HG02610 (cell line): ENCODE results near the gene TENT5A.

Experiments
- ATAC-seq: cut with Tn5 transposase; IDR thresholded peaks from one replicate; pipeline ENCODE4 v1.9.1; 2021; ENCODE audit warnings: mild to moderate bottlenecking, moderate library complexity; ENCODE audit not compliant: unreplicated experiment

TENT5A gene

DNA sequence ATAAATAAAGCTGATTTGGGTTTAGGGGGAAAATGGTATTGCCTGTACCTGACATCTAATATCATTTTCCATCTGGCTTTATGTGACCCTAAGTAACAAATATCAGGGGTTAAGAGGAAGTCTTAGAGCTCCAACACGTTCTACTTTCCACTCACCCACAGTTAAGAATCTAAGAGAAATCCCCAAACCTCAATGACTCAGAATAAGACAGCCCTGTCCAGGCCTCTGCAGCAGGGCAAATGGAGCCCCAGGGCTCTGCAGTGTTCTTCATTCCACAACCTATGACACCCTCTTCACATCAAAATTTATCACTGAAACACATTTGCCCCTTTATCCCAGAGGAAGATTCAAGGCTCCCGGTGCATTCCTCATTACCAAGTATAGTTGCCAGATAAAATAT lies 20.3 kb upstream of the TENT5A start:
- ATAC-seq: peak; percentile 100

DNA sequence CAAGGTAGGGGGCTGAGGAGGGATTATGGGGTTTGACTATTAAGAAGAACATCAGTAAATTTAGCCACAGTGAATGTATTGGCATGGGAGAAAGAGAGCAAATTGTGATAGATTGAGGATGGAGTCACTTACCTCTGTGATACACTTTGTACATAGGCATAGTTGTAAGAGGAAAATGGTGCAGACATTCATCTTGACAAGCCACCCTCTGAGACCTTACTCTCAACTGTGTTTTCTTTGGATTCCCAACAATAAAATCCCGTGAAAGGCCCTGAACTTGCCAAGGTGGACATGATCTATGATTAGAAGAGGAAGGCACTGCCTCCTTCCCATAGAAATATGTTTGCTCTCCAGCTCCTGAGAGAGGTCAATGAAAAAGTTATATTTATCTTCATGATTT lies 18.6 kb upstream of the TENT5A start:
- ATAC-seq: no peak

DNA sequence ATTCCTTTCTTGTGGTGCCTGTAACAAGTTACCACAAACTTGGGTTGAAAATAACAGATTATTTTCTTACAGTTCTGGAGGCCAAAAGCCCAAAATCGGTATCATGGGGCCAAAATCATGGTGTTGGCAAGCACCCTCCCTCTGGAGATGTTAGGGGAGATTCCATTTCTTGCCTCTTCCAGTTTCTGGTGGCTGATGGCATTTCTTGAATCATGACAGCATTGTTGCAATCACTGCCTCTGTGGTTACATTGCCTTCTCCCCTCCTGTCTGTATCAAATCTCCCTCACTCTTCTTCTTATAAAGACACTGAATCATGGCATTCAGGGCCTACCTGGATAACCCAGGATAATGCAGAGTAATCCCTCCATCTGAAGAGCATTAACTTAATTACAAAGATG lies 17.9 kb upstream of the TENT5A start:
- no peak for ATAC-seq

DNA sequence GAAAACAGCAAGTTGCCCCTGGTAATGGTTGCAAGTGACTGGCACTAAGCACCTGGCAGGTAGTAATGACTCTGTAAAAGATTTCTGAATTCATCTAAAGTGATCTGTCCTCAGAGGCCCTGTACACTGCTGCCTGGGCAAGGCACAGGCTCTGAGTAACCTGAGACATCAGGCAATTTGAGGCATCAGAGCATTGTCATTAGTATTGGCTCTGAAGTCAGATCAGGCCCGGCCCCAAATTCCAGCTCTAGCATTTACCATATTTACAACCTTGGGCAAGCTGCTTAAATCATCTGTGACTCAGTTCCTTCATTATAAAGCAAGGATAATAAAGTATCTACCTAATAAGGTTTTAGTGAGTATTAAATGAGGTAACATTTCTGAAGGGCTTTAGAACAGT lies 17.3 kb upstream of the TENT5A start:
- no peak for ATAC-seq

DNA sequence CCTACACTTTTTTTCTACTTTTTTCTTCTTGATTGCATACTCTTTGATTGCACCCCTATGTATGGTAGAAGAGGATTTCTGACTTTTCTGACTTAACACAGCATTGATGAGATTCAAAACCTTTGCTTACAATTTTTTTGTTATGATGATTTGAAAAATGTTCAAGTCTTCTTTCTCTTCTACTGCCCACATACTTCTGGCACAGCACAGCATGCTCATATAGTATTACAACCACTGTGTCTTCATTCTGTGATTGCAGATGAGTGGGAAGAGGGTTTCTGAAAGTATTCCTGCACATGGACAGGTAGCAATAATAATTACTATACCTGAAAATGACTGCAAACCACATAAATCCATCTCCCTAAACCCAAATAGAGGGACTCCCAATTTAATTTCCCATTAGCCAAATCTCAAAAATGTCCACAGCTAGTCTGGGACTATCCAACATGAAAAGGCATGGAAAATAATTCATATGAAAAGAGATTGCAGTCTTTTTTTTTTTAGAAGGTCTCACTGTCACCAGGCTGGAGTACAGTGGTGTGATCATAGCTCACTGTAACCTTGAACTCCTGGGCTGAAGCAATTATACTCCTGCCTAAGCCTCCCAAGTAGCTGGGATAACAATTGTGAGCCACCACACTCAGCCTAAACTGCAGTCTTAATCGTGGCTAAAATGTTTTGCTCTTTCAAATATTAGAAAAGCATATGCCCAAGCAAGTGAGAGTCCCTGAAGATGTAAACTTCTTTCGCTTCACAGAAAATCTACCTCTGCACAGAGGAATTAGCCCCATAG lies 15.9 kb upstream of the TENT5A start:
- ATAC-seq: no peak

DNA sequence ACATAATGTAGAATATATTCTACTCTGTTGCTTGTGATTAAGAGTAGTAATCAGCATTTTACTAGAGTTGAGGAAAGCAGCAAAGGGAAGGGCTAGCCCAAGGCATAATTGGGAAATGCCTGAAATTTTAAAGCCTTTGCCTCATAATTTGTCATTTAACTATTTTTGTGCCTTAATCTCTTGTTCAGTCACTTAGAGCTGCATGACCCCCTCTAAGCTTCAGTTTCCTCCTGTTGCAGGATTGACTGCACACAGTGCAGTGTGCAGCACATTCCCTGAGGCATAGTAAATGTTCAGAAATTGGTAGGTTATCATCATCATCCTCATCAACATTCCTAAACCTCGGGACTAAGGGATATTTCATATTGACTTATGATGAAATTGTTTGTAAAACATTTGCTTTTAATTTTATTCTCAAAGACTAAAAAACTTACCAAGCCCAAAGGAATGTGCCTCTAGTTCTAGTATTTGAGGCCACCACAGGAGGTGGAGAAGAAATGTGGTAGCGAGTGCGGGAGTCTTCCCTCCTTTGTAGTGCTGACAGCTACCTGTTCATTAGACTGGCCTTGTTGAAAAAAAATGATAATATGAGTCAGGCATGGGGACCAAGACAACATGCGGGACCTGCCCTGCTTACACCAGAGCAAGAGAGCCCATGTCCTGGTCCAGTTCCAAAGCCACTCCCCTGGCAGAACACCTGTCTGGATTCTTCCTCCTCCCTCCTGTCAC lies 14.8 kb upstream of the TENT5A start:
- no peak for ATAC-seq

DNA sequence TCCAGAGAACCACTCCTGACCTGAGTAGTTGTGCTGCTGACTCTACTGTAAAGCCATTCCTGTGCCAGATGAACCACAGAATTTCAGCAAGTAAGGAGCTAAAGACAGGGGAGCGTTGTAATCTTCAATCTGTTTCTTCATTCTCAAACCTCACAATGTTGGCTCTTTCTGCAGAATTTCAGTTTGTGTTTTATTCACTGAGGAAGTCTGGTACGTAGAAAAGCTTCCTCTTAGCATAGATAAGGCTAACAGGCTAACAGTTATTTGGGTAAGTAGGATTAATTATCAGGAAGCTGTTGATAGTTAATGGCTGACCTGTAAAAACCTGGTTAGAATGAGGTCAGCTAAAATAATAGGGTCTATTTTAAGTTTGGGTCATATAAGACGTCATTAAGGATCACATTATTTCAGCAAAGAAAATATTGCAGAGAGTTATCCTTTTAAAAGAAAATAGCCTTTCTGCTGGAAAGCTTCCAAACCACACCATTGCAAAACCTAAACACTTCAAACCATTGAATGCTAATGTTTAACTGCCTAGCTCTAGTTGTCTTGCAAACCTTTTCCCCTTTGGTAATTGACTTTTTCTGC lies 14.1 kb upstream of the TENT5A start:
- no peak for ATAC-seq

DNA sequence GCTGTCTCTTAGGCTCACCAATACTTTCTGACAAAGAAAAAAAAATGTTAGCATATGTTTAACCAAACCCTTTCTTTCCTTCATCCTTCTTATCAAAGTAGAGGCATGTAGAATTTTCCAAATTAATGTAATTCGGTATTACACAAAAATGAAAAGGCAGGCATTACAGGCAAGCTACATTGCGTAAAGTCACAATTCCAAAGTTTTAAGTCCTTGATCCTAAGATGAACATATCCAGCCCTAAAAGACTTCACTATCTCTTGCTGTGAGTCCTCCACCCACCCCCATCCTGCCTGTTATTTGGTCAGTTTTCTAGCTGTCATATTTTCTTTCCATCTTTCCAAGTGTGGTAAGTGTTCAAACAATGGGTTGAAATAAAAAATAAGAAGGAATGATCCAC lies 12.1 kb upstream of the TENT5A start:
- no peak for ATAC-seq

DNA sequence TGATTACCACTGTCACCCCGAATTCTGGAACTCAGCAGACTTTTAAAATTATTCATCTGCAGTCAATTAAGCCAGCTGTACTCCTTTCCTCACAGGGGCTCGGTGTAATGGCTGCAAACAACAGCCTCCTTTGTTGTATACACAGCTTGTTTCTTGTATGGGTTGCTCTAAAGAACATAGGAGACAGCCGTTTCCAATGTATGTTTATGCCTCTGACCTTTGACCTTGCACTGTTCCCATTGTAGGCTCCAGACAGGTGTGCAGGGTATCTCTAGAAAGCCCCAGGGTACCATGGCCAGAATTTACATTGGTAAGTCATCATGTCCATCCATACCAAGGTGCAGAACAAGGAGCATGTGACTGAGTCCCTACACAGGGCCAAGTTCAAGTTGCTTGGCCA lies 11.5 kb upstream of the TENT5A start:
- no peak for ATAC-seq

DNA sequence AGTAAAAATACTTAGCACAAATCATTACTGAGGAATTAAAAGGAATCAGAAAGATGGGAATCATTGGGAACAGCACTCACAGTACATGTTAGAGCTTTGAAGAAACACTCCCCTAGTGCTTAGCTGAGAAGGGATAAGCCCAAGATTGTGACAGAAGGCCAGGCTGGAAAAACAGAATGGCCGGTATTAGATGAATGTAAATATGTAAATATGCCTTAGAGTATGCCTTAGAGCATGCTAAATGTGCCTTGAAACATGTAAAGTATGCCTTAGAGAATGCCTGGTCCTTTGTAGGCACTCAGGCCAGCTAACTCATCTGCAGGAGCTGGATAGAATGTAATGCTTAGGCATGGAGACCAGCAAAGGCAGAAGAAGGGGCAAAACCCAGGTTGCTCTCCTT lies 10.6 kb upstream of the TENT5A start:
- ATAC-seq: no peak

DNA sequence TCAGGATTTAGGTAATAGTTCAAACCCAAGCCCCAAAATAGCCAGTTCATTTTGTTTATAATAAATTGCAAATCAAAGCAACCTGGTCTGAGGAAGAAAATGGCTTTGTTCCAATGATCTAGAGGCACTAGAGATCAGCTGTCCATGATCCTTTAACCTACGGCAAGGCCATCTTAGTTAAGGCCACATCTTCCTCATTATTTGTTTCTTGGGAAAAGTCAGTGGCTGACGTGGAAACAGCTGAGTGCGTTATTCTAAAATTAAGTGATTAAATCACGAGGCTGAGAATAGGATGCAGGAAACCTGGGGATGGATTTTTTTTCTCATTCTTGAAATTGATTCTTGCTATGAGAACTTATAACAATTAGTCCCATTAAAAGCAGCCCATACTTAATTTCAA lies 10.1 kb upstream of the TENT5A start:
- no peak for ATAC-seq

DNA sequence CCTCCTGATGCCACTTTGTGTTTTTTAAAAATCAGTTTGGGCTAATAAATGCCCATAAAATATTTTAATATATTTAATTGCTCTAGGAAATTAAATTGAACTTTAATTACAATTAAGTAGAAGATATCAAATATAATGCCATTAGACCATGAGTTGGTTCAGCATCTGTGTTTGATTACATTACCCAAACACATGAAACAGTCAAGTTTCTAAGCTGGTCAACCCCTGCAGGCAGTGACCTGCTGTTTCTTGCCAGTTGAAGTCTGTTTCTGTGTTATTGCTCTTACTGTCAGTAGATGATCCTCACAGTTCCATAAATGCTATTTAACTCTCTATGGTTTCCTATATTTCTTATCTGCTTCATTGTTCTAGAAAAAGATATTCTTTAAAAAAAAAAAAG lies 9.7 kb upstream of the TENT5A start:
- no peak for ATAC-seq

DNA sequence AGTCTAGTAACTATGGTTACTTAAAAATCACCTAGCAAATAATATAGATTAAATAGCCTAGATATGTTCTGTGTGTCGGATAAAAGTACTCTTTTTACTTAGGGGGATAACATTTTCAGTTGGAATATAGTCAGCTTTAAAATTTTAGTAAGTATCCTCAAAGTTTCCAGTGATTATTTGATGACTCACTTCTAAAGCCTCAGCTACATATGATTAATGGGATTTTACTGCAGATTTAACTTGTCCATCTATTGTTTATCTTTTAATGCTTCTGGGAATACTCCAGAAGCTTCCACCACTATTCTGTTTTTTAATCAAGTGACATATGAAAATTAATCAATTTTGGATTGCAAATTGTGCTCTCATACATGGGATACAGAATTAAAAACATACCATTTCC lies 8.7 kb upstream of the TENT5A start:
- no peak for ATAC-seq

DNA sequence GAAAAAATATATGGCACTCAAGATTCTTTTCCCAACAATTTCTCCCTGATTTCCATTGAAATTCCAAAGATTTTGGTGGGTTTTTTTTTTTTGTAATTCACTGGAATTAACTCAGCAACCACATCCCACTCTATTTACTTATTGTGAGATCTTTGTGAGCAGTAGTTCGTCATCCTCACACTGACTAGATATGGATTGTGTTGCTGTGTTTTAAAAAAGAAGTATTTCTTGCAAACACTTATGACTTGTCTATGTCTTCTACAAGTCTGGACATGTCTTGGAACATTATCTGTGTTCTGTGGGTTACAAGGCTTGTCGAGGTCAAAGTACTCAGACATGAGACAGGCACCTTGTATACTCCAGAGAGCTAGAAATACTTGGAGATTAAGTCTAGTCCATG lies 7.3 kb upstream of the TENT5A start:
- no peak for ATAC-seq

DNA sequence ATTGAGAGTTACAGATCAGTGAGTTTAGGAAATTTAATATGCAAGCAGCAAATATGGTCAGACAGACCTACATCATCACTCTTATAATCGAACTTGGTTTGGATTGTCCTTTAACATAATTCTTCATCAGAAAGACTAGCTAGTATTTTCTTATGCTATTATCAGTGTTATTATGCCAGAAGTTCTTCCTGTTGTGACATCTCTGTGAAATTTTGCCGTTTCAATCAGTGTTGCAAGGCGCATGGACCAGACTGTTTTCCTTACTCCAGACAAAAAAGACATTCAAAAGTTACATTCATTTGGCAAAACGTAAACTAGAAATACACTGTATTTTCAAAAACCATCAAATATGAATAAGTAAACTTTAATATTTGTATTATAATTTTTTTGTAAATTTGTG lies 5.7 kb upstream of the TENT5A start:
- no peak for ATAC-seq

DNA sequence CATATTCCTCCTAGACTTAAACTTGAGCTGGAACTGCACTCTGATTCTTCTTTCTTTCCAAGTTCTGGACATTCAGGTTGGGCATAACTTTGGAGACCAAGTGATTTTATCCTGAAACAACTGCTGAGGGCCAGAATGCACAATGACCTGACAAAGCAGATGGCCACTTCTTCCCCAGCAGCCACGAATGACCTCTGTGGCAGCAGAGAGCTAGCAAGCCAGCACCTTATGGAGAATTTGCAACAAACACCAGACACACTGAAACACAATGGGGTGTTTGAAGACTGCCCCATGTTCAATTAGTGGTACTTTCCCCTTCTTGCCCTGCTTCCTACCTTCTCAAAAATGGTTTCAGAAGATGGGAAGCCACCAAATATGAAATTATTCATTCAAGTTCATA lies 4.2 kb upstream of the TENT5A start:
- ATAC-seq: no peak

DNA sequence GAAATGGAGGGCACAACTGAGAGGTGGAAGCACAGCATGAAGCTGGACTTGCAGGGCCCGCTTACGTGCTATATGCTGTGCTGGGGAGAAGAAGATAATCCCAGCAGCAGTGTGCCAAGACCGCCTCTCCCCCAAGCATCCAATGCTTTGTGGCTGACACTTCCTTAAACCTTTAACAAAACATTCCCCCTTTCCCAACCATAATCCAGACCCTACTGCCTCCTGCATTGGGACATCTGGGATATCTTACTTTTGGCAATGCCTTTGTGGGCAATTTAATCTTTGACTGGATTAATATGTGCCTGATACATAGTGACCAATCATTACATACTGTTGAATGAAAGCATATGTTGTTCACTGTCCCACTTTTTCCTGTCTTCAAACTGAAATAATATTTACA lies 3.1 kb upstream of the TENT5A start:
- ATAC-seq: no peak

DNA sequence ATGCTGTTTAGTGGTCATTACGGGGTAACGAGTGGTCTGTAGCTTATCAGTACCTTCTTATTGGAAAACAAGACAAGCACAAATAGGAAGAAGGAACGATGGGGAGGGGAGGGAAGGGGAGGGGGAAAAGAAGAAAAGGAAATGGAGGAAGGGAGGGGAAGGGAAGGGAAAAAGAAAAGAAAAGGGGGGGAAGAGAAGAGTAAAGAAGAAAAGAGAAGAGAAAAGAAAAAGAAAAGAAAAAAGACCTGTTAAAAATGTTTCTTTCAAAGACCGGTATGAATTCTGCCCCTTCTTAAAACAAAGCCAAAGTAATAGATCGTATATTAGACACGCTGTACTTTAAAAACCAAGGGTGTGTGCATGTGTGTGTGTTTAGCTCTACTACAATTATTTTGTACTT lies 2.4 kb upstream of the TENT5A start:
- ATAC-seq: no peak

DNA sequence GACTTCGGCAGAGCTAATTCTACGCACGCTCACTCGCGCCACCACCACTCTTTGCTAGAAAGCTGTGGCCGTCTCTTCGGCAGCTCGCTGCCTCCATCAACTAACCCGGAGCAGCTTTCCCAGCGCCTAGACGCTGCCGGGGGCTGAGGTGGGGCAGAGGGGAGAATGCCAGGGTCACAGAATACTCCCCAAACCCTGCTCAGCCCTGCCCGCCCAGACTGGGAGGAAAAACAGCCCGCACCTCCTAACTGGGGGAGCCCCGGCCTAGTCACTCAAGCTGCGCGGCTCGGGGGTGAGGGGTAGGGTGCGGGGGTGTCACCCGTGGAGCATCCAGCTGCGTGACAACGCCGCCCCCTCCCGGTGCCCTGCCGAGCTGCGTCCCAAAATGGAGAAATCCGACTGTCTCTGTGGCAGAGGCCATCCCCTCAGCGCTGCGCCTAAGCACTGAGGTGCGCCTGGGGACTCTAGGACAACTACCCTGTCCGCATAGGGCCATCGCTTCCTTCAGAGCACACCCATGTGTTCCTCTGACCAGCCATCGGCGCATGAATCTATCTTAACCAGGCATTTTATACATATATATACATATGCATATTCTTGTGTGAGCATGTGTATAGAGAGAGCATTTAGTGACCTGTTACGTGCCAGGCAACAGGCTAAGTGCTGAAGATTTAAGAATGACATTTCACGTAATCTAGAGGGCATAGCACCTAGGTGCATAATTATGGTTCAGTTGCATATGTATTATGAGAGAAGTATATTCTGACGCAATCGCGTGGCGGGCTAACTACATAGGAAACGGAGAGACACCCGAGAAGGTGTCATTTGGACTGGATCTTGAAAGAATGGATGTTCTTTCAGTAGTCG lies 1.5 kb upstream of the TENT5A start:
- peak; percentile 39 for ATAC-seq

DNA sequence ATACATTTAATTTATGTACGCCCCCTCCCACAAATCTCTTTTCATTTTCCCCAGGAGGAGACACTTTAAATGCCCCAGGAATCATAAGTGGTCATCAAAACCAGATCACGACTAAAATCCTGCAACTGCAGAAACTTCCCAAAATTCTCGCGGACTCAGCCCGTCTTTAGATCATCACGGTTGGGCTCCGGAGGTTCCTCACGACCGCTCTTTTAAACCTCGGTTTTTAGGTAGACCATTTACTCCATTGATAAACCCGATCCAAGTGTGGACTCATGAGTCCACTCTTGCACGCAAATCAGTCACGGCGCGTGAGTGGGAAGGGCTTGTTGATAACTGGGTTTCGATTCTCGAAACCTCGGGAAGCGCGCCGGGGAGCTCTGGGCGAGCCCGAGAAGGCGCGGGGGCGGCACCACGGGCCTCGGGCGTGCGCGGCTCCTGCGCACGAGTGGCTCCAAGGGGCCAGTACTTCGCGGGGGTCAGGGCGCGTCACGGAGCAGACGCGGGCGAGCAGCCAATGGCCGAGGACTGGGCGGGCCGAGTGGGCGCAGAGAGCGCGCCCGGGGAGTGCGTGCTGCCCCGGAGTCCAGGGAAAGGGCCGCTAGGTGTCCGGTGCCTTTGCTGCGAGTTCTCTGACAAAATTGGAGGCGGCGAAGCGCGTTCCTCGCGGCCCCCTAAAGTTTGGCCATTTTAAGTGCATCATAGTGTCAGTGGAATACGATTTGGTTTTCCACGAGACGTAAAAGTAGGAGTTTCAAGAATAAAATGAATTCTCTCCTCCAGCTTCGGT lies 635 bp upstream of the TENT5A start:
- ATAC-seq: peak; percentile 51
